NCI-H2196 (cell line): Measurements from ENCODE around the gene DNAAF2.
"Not testable (repeated sequence)": the region's sequence is repeated elsewhere in the genome, so short reads cannot be mapped to it uniquely, and the experiment has no call there.

Experiments
- DNase-seq: peaks from one replicate; lab custom pipeline; 2025; ENCODE audit not compliant: unreplicated experiment; lab: John Stamatoyannopoulos, UW

Gene DNAAF2

DNA sequence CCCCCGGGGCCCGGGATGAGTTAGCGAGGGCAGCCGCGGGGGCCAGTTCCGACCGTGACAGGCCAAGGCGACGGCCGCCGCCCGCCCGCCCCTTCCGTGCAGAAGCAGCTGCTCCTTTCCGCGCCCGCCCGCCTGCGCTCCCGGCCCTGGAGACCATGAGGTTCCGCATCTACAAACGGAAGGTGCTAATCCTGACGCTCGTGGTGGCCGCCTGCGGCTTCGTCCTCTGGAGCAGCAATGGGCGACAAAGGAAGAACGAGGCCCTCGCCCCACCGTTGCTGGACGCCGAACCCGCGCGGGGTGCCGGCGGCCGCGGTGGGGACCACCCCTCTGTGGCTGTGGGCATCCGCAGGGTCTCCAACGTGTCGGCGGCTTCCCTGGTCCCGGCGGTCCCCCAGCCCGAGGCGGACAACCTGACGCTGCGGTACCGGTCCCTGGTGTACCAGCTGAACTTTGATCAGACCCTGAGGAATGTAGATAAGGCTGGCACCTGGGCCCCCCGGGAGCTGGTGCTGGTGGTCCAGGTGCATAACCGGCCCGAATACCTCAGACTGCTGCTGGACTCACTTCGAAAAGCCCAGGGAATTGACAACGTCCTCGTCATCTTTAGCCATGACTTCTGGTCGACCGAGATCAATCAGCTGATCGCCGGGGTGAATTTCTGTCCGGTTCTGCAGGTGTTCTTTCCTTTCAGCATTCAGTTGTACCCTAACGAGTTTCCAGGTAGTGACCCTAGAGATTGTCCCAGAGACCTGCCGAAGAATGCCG is 13.7 kb downstream of the DNAAF2 start:
- DNase-seq, result peak; percentile 42

GRCh38 chr14:49620182-49621113 is 14.6 kb downstream of the DNAAF2 start, which contains the start of the genes MGAT2 and RPL36AL:
TSS of gene MGAT2 (plus strand) at chr14:49620799. CDS start at chr14:49621269, 470 bp downstream.
TSS of gene RPL36AL (minus strand) at chr14:49620626. CDS start at chr14:49619104, 1,522 bp downstream.
- DNase-seq, result peak; percentile 96

- DNase-seq, result no peak
Observed at GRCh38 chr14:49619730-49620129, 15.3 kb downstream of the DNAAF2 start.

GRCh38 chr14:49619273-49619672 is 15.8 kb downstream of the DNAAF2 start:
- DNase-seq, result not testable (repeated sequence)

- no peak for DNase-seq
Observed at GRCh38 chr14:49617852-49618519, 17.1 kb downstream of the DNAAF2 start.

GRCh38 chr14:49615776-49616175 is 19.3 kb downstream of the DNAAF2 start:
- no peak for DNase-seq

GRCh38 chr14:49614196-49614595 is 20.8 kb downstream of the DNAAF2 start:
- no peak for DNase-seq

- no peak for DNase-seq
Observed at GRCh38 chr14:49612671-49613070, 22.4 kb downstream of the DNAAF2 start.

DNA sequence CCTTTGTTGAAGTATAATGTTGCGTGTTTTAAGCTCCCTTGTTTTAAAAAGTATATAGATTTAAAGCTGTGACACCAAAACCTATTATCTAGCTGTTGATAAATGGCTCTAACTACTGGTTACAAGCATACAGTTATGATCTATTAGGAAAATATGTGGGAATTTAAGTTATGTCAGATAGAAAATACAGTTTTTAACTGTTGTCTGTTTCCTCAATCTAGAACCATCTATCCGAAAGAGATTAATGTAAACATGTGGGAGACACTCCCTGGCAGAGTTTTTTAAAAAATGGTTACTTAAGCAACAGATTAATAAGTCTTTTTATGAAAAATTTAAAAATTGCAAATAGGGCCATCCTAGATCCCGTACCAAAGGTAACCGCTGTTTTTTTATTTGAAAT is 22.8 kb downstream of the DNAAF2 start:
- DNase-seq, result no peak

- DNase-seq, result no peak
Observed at GRCh38 chr14:49607583-49607982, 27.5 kb downstream of the DNAAF2 start.

DNA sequence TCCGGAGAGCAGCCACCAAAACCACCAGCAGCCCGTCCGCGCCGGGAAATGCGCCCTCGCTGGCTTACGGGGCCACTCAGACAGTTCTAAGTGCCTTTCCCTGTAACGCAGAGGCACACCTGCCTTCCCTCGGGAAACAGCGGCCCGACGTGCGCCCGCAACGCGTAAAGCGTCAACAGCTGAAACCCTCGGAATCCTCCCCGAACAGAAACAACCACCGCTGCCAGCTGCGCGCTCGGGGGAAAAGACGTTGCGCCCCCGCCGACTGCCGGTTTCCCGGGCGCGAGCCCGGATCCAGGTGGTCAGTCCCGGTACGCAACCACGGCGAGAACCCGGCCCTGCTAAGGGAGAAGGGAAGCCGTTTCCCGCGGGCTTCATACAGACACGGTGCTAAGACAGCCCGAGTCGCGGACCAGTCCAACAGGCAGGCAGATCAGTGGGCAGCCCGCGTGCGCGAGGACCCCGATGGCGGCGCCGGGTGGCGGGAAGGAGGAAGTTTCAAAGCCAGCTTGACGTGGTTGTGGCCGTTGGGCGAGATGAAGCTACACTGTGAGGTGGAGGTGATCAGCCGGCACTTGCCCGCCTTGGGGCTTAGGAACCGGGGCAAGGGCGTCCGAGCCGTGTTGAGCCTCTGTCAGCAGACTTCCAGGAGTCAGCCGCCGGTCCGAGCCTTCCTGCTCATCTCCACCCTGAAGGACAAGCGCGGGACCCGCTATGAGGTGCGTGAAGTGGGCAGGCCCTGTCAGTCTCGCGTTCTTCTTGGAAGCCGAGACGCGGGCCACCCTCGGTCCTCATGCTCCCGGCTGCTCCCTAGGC is 36.4 kb downstream of the DNAAF2 start, which contains the start of gene LRR1:
TSS of gene LRR1 (plus strand) at position 456 of the 816 bp plus-strand sequence. CDS start at position 537, 81 bp downstream.
- DNase-seq, result peak; percentile 78

DNA sequence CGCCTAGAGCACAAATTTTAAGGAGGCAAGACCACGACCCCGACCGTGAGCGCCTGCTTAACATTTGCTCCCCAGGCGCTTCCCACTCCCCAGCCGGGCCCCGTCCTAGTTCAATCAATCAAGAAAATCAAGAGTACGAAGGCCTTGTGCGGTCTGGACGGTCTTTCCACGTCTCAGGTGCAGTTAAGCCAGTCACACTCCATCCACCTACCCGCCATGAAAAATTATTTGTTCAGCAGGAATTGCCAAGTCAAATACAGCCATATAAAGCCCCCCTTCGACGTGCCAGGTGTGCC is 36.9 kb downstream of the DNAAF2 start:
- no peak for DNase-seq

GRCh38 chr14:49594347-49595091 is 40.5 kb downstream of the DNAAF2 start:
- DNase-seq, result peak; percentile 17

GRCh38 chr14:49593016-49593415 is 42.0 kb downstream of the DNAAF2 start:
- no peak for DNase-seq

DNA sequence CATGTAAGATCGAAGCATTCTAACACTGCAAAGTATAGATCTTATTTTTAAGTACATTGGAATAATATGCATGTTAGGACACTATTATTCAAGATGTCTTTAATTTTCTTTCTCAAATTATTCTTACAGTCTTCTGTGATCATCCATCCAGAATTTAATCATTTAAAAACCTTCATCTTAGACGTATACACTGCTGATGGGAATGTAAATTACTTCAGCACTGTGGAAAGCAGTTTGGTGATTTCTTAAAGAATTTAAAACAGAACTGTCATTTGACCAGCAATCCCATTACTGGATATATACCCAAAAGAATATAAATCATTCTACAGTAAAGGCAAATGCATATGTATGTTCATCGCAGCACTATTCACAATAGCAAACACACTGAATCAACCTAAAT is 45.7 kb downstream of the DNAAF2 start:
- DNase-seq, result no peak

GRCh38 chr14:49586673-49587460 is 48.2 kb downstream of the DNAAF2 start:
- DNase-seq, result peak; percentile 67

DNA sequence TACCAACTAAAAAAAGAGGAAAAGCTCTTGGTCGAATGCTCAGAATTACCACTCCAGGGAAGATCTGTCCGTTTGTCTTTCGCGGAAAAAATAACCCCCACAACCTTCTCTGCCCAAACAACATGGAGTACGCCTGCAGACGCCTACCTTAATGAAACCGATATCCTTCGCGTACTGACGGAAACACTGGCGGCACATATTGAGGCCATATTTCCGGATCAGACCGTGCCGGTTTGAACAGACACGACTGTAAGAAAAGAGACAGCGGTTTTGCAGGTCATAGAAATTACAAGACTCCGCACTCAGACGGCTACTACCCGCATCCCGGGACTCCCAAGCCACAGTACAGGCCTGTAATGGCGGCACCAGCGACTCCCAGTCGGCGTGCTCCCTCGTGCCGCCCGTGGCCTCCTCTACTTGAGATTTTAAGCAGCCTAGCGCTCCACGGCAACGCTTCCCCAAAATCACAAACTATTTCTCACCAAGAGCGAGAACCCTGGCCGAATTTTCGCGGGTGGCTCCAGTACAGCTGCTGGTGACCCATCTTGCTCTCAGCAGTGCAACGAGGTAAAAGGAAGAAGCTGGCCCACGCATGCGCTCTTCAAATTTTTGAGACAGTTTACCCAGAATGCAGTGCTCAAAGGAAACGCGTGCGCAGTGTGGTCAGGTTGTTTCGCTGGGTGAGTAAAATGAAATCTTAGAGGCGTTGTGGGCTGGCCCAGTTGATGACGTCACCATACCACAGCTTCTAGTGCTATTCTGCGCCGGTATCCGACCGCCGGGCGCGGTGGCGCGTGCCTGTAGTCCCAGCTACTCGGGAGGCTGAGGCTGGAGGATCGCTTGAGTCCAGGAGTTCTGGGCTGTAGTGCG is 49.0 kb downstream of the DNAAF2 start, which contains the start of gene RPS29:
TSS of gene RPS29 (minus strand) at position 578 of the 870 bp plus-strand sequence. CDS start at position 544, 34 bp downstream.
- DNase-seq, result peak; percentile 98
